Measurements from ENCODE around the gene C11orf71. TPM values are rescaled to one million over a fixed set of nuclear protein-coding genes. Genes with fewer than 3 reads are reported as not detected.

Gene C11orf71
- 5.7 TPM for total RNA-seq
- 8.6 TPM for polyA plus RNA-seq

GRCh38 chr11:114400216-114400914 is at the start of gene C11orf71, which contains the start of gene RBM7:
C11orf71 (minus strand) TSS chr11:114400511; CDS start chr11:114400331, 180 bp downstream.
RBM7 (plus strand) TSS chr11:114400666; CDS start chr11:114400672, 6 bp downstream.
- WGBS: under 1% methylated on average over 65 of the region's 65 CpGs
- Histone ChIP-seq H3K36me3 (ENCODE audit: insufficient read depth) (peaks cover 2% of the 10 kb centered on the region), H3K4me1 (ENCODE audit: insufficient read depth) (no peaks in the 10 kb centered on the region), H3K27ac (ENCODE audit: low read depth) (peak within 1 kb of the TSS; percentile 99), H3K4me3 (ENCODE audit: low read depth, low read length) (peak within 1 kb of the TSS; percentile 71)
- DNase-seq (ENCODE audit: extremely low spot score): peak; percentile 94

GRCh38 chr11:114449845-114450244 is 49.5 kb upstream of the C11orf71 start:
- no peaks in the 10 kb centered on the region for H3K4me1 ChIP-seq (ENCODE audit: insufficient read depth)
- no peak overlapping the region for H3K27ac ChIP-seq (ENCODE audit: low read depth)
- DNase-seq (ENCODE audit: extremely low spot score): no peak
- WGBS: 93% methylated on average over 6 of the region's 6 CpGs
- no peak overlapping the region for H3K4me3 ChIP-seq (ENCODE audit: low read depth, low read length)
- H3K36me3 ChIP-seq (ENCODE audit: insufficient read depth): peaks cover 3% of the 10 kb centered on the region

- no peak for DNase-seq (ENCODE audit: extremely low spot score)
- Histone ChIP-seq H3K4me1 (ENCODE audit: insufficient read depth) (no peaks in the 10 kb centered on the region), H3K4me3 (ENCODE audit: low read depth, low read length) (no peak overlapping the region), H3K27ac (ENCODE audit: low read depth) (no peak overlapping the region), H3K36me3 (ENCODE audit: insufficient read depth) (peaks cover 3% of the 10 kb centered on the region)
- WGBS: 66% methylated on average over 2 of the region's 2 CpGs
Observed at GRCh38 chr11:114448749-114449482, 48.6 kb upstream of the C11orf71 start.

- 34% methylated on average over 3 of the region's 3 CpGs for WGBS
- no peak overlapping the region for H3K4me3 ChIP-seq (ENCODE audit: low read depth, low read length)
- no peak for DNase-seq (ENCODE audit: extremely low spot score)
- H3K4me1 ChIP-seq (ENCODE audit: insufficient read depth): no peaks in the 10 kb centered on the region
- H3K36me3 ChIP-seq (ENCODE audit: insufficient read depth): peaks cover 3% of the 10 kb centered on the region
- H3K27ac ChIP-seq (ENCODE audit: low read depth): no peak overlapping the region
Observed at GRCh38 chr11:114447892-114448291, 47.6 kb upstream of the C11orf71 start.

- Histone ChIP-seq H3K27ac (ENCODE audit: low read depth) (no peak overlapping the region), H3K4me3 (ENCODE audit: low read depth, low read length) (no peak overlapping the region), H3K4me1 (ENCODE audit: insufficient read depth) (no peaks in the 10 kb centered on the region), H3K36me3 (ENCODE audit: insufficient read depth) (peaks cover 3% of the 10 kb centered on the region)
- 61% methylated on average over 2 of the region's 2 CpGs for WGBS
- no peak for DNase-seq (ENCODE audit: extremely low spot score)
Observed at GRCh38 chr11:114447444-114447843, 47.1 kb upstream of the C11orf71 start.

GRCh38 chr11:114442536-114442935 is 42.2 kb upstream of the C11orf71 start:
- no peaks in the 10 kb centered on the region for H3K36me3 ChIP-seq (ENCODE audit: insufficient read depth)
- no peak overlapping the region for H3K4me3 ChIP-seq (ENCODE audit: low read depth, low read length)
- no peak for DNase-seq (ENCODE audit: extremely low spot score)
- 87% methylated on average over 1 of the region's 1 CpG for WGBS
- H3K27ac ChIP-seq (ENCODE audit: low read depth): no peak overlapping the region
- no peaks in the 10 kb centered on the region for H3K4me1 ChIP-seq (ENCODE audit: insufficient read depth)

- no peaks in the 10 kb centered on the region for H3K4me1 ChIP-seq (ENCODE audit: insufficient read depth)
- H3K27ac ChIP-seq (ENCODE audit: low read depth): no peak overlapping the region
- H3K36me3 ChIP-seq (ENCODE audit: insufficient read depth): no peaks in the 10 kb centered on the region
- no peak for DNase-seq (ENCODE audit: extremely low spot score)
- H3K4me3 ChIP-seq (ENCODE audit: low read depth, low read length): no peak overlapping the region
- WGBS: 41% methylated on average over 2 of the region's 2 CpGs
Observed at GRCh38 chr11:114441921-114442320, 41.6 kb upstream of the C11orf71 start.

GRCh38 chr11:114440971-114441763 is 40.9 kb upstream of the C11orf71 start:
- H3K36me3 ChIP-seq (ENCODE audit: insufficient read depth): no peaks in the 10 kb centered on the region
- H3K4me1 ChIP-seq (ENCODE audit: insufficient read depth): no peaks in the 10 kb centered on the region
- WGBS: 49% methylated on average over 7 of the region's 7 CpGs
- DNase-seq (ENCODE audit: extremely low spot score): no peak
- no peak overlapping the region for H3K4me3 ChIP-seq (ENCODE audit: low read depth, low read length)
- no peak overlapping the region for H3K27ac ChIP-seq (ENCODE audit: low read depth)

GRCh38 chr11:114440121-114440860 is 40.0 kb upstream of the C11orf71 start:
- DNase-seq (ENCODE audit: extremely low spot score): no peak
- WGBS: 8% methylated on average over 10 of the region's 10 CpGs

GRCh38 chr11:114439229-114440120 is 39.2 kb upstream of the C11orf71 start, which contains the start of gene REXO2:
REXO2 (plus strand) TSS chr11:114439467; CDS start chr11:114439529, 62 bp downstream.
- peak within 1 kb of the TSS; percentile 84 for H3K4me3 ChIP-seq (ENCODE audit: low read depth, low read length)
- H3K4me1 ChIP-seq (ENCODE audit: insufficient read depth): no peaks in the 10 kb centered on the region
- H3K27ac ChIP-seq (ENCODE audit: low read depth): peak within 1 kb of the TSS; percentile 76
- WGBS: under 1% methylated on average over 64 of the region's 64 CpGs
- peak; percentile 90 for DNase-seq (ENCODE audit: extremely low spot score)
- no peaks in the 10 kb centered on the region for H3K36me3 ChIP-seq (ENCODE audit: insufficient read depth)

More at GRCh38 chr11:114440121-114440860, 40.0 kb upstream of the C11orf71 start:
- no peaks in the 10 kb centered on the region for H3K36me3 ChIP-seq (ENCODE audit: insufficient read depth)
- no peaks in the 10 kb centered on the region for H3K4me1 ChIP-seq (ENCODE audit: insufficient read depth)
- H3K27ac ChIP-seq (ENCODE audit: low read depth): peak overlapping the region; percentile 76
- H3K4me3 ChIP-seq (ENCODE audit: low read depth, low read length): peak overlapping the region; percentile 84

GRCh38 chr11:114438303-114438702 is 38.0 kb upstream of the C11orf71 start:
- DNase-seq (ENCODE audit: extremely low spot score): no peak
- Histone ChIP-seq H3K4me3 (ENCODE audit: low read depth, low read length) (no peak overlapping the region), H3K4me1 (ENCODE audit: insufficient read depth) (no peaks in the 10 kb centered on the region), H3K27ac (ENCODE audit: low read depth) (no peak overlapping the region), H3K36me3 (ENCODE audit: insufficient read depth) (no peaks in the 10 kb centered on the region)
- WGBS: 73% methylated on average over 6 of the region's 6 CpGs

GRCh38 chr11:114433376-114433775 is 33.1 kb upstream of the C11orf71 start:
- WGBS: 25% methylated on average over 4 of the region's 4 CpGs
- no peaks in the 10 kb centered on the region for H3K36me3 ChIP-seq (ENCODE audit: insufficient read depth)
- DNase-seq (ENCODE audit: extremely low spot score): no peak
- H3K4me1 ChIP-seq (ENCODE audit: insufficient read depth): no peaks in the 10 kb centered on the region
- H3K4me3 ChIP-seq (ENCODE audit: low read depth, low read length): no peak overlapping the region
- H3K27ac ChIP-seq (ENCODE audit: low read depth): no peak overlapping the region

All from urinary bladder (tissue), 4 donors.